ENCODE measurements around the gene RWDD1.

Gene RWDD1

GRCh38 chr6:116570856-116571682 is at the start of gene RWDD1:
Gene RWDD1, plus strand, starts transcription at chr6:116571504. Its CDS starts 79 bp downstream, at chr6:116571583.
- no peak for TF ChIP-seq CTCF (conservative IDR thresholded peaks at IDR 0.05; ENCODE audit: low read length)
- H3K4me3 ChIP-seq (ENCODE audit: low read length), result peak within 1 kb of the TSS; percentile 97
- DNase-seq (ENCODE audit: low read depth), result peak; percentile 100

GRCh38 chr6:116522896-116523295 is 48.4 kb upstream of the RWDD1 start:
- DNase-seq (ENCODE audit: low read depth), result no peak
- no peak overlapping the region for H3K4me3 ChIP-seq (ENCODE audit: low read length)
- no peak for TF ChIP-seq CTCF (conservative IDR thresholded peaks at IDR 0.05; ENCODE audit: low read length)

GRCh38 chr6:116524236-116524635 is 47.1 kb upstream of the RWDD1 start:
- DNase-seq (ENCODE audit: low read depth), result no peak
- no peak overlapping the region for H3K4me3 ChIP-seq (ENCODE audit: low read length)
- no peak for TF ChIP-seq CTCF (conservative IDR thresholded peaks at IDR 0.05; ENCODE audit: low read length)

- DNase-seq (ENCODE audit: low read depth), result no peak
- no peak for TF ChIP-seq CTCF (conservative IDR thresholded peaks at IDR 0.05; ENCODE audit: low read length)
- H3K4me3 ChIP-seq (ENCODE audit: low read length), result no peak overlapping the region
Observed at GRCh38 chr6:116528133-116528532, 43.2 kb upstream of the RWDD1 start.

GRCh38 chr6:116528780-116529179 is 42.5 kb upstream of the RWDD1 start:
- no peak overlapping the region for H3K4me3 ChIP-seq (ENCODE audit: low read length)
- TF ChIP-seq CTCF (conservative IDR thresholded peaks at IDR 0.05; ENCODE audit: low read length), result no peak
- no peak for DNase-seq (ENCODE audit: low read depth)

- no peak for TF ChIP-seq CTCF (conservative IDR thresholded peaks at IDR 0.05; ENCODE audit: low read length)
- DNase-seq (ENCODE audit: low read depth), result no peak
- H3K4me3 ChIP-seq (ENCODE audit: low read length), result no peak overlapping the region
Observed at GRCh38 chr6:116529466-116530290, 41.6 kb upstream of the RWDD1 start.

All from AG10803 (cell line).